ENCODE data around the gene LIPA. TPM values are rescaled to one million over a fixed set of nuclear protein-coding genes. Genes with fewer than 3 reads are reported as not detected.

Gene LIPA
- total and polyA plus RNA-seq, 7 donors, result 7.6 to 14.2 (median 10.3) TPM

DNA sequence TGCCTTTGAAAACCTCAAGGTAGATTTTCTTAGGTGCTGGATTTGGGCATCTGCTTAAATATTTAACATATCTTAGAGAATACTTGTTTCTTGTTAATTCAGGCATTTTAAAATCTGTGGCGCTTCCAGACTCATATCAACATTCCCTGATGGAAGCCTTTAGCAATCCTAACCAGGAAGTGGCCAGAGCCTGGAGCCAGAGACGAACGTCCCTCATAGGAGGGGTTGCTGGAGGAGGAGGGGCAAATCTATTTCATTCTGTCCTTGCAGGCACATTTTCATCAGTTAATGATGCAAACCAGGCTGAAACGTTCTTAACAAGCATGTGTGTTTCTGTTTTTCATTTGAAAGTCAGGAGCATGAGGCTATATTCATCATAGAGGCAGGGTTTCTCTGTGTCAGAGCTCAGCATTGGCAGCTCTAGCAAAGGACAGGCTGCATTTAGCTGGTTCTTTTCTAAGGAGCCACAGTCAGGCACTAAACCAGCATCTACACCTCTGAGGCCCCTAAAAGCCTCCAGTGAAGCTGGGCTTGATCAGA, 32.4 kb upstream of the LIPA start:
- TF ChIP-seq, protein P1, sequence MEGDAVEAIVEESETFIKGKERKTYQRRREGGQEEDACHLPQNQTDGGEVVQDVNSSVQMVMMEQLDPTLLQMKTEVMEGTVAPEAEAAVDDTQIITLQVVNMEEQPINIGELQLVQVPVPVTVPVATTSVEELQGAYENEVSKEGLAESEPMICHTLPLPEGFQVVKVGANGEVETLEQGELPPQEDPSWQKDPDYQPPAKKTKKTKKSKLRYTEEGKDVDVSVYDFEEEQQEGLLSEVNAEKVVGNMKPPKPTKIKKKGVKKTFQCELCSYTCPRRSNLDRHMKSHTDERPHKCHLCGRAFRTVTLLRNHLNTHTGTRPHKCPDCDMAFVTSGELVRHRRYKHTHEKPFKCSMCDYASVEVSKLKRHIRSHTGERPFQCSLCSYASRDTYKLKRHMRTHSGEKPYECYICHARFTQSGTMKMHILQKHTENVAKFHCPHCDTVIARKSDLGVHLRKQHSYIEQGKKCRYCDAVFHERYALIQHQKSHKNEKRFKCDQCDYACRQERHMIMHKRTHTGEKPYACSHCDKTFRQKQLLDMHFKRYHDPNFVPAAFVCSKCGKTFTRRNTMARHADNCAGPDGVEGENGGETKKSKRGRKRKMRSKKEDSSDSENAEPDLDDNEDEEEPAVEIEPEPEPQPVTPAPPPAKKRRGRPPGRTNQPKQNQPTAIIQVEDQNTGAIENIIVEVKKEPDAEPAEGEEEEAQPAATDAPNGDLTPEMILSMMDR (IDR thresholded peaks at IDR 0.05), result no peak
- peak; percentile 42 to 70 for DNase-seq
- ATAC-seq, result peak; percentile 57 to 82 (median 76)
- peak overlapping the region; percentile 65 for H3K27ac ChIP-seq
- peaks cover 25% of the 10 kb centered on the region for H3K4me1 ChIP-seq
- H3K36me3 ChIP-seq (ENCODE audit: insufficient read depth in 1 of 2, low read depth in 1 of 2), result no peaks in the 10 kb centered on the region
- H3K4me3 ChIP-seq, result no peak overlapping the region
- intact Hi-C loops (cut with DNase I), result no loop called here
- no peaks in the 10 kb centered on the region for H3K9me3 ChIP-seq
- H3K27me3 ChIP-seq (ENCODE audit: insufficient read depth in 3 of 3, low read length in 2 of 3), result no peaks in the 10 kb centered on the region
- WGBS, 3 donors, result 17 to 23% (median 18%) methylated on average over 4 of the region's 4 CpGs

DNA sequence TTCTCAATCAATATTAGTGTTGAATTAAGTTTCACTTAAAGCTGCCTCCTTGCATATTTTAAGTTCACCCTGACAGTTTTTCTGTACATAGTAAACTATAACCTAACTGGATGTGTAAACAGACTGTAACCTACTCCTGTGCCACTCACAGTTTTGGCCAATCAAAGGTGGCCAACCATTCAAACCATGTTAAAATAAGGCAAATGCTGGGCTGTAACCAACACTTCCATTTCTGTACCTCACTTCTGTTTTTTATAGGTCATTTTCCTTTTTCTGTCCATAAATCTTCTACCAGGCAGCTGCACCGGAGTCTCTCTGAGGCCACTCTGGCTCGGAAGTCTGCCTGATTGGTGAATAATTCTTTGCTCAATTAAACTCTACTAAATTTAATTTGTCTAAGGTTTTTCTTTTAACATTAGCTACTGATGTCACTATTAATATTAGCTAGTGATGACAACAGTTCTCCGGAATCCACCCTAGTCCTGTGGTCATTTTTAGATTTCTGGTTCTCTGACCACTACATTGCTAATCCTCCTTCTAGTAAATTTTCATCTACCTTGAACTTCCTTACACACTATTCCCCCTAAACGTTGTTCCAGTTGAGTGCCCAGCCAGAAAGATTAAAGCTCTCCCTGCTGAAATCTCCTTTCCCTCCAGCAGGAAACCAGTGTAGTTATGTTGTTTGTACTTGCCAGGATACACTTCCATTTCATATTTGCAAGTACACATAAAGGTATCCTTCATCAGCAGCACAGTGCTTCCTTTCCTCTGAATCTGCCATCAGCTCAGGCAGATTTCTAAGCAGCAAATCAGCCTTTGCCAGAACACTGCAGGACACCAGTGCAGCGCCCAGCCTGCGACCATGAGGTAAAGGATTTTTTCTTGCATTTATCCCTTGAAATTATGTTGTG, 31.7 kb upstream of the LIPA start:
- intact Hi-C loops (cut with DNase I), result no loop called here
- peak; percentile 51 to 86 (median 70) for ATAC-seq
- Histone ChIP-seq H3K9me3 (no peaks in the 10 kb centered on the region), H3K27ac (peak overlapping the region; percentile 65), H3K27me3 (ENCODE audit: insufficient read depth in 3 of 3, low read length in 2 of 3) (no peaks in the 10 kb centered on the region), H3K4me1 (peaks cover 32% of the 10 kb centered on the region), H3K36me3 (ENCODE audit: insufficient read depth in 1 of 2, low read depth in 1 of 2) (no peaks in the 10 kb centered on the region), H3K4me3 (no peak overlapping the region)
- no peak for DNase-seq
- TF ChIP-seq, protein P1 (IDR thresholded peaks at IDR 0.05), result no peak
- WGBS, 3 donors, result 12 to 25% (median 19%) methylated on average over 6 of the region's 6 CpGs

DNA sequence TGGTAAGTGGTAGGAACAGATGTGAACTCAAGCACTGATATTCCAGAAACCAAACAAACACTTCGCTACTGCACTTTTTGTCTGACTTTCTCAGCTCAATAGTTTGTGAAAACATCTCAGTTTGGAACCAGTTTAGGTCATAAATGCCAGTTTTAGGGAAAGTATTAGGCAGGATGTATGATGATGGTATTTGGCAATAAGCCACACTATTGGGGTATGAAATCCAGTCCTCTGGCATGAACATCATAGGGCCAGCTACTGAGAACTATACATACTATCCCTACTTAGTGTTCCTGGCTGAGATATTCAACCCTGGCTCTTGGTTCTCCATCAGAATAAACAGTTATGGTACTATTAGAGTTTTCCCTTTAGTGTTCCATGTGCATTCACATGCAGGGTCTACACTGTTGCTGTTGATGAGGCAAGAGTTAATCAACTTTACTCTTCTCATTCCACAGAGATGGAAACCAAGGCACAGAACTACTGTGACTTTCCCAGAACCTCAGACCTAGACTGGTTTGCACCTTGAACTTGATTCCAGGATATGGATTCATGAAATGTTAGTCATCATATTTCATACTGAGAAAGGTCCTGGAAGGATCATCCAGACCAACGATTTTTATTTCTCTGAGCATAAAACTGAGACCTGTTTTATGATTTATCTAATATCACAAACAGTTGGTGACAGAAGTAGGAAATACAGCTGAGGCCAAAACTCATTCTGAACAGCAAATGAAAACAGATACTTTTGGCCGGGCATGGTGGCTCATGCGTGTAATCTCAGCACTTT, 30.2 kb upstream of the LIPA start:
- no peaks in the 10 kb centered on the region for H3K27me3 ChIP-seq (ENCODE audit: insufficient read depth in 3 of 3, low read length in 2 of 3)
- intact Hi-C loops (cut with DNase I), result loop anchor here in 1 of 2 donors (1.0 kb wide), 1 partner anchor 50 kb away; no protein-coding TSS in a partner anchor
- H3K9me3 ChIP-seq, result no peaks in the 10 kb centered on the region
- DNase-seq, result no peak
- no peak overlapping the region for H3K4me3 ChIP-seq
- H3K4me1 ChIP-seq, result peaks cover 41% of the 10 kb centered on the region
- ATAC-seq, result no peak
- no peaks in the 10 kb centered on the region for H3K36me3 ChIP-seq (ENCODE audit: insufficient read depth in 1 of 2, low read depth in 1 of 2)
- TF ChIP-seq, protein P1 (IDR thresholded peaks at IDR 0.05), result no peak
- no peak overlapping the region for H3K27ac ChIP-seq
- WGBS, 3 donors, result 47 to 70% (median 48%) methylated on average over 4 of the region's 4 CpGs

DNA sequence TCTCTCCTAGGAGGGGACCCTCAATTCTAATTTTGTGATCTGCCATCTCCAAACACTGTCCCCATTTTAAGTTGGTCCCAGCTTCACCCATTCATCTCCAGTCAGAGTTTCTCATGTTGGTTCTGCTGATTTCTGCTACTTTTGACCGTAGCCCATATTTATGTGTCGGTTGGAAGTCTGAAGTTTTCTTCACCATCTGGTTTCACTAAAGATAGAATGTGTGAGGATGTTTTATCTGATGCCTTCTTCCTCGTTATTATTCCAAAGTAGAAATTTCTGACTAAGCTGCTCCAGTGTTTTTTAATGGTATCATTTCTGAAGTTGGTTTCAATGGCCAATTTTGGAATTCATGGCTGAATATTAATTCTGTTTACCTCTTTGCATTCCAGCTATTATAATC, 28.9 kb upstream of the LIPA start:
- no peaks in the 10 kb centered on the region for H3K27me3 ChIP-seq (ENCODE audit: insufficient read depth in 3 of 3, low read length in 2 of 3)
- no peak overlapping the region for H3K27ac ChIP-seq
- H3K9me3 ChIP-seq, result no peaks in the 10 kb centered on the region
- DNase-seq, result no peak
- intact Hi-C loops (cut with DNase I), result no loop called here
- peaks cover 49% of the 10 kb centered on the region for H3K4me1 ChIP-seq
- no peaks in the 10 kb centered on the region for H3K36me3 ChIP-seq (ENCODE audit: insufficient read depth in 1 of 2, low read depth in 1 of 2)
- 85 to 92% (median 86%) methylated on average over 3 of the region's 3 CpGs for WGBS, 3 donors
- ATAC-seq, result no peak
- TF ChIP-seq, protein P1 (IDR thresholded peaks at IDR 0.05), result no peak
- no peak overlapping the region for H3K4me3 ChIP-seq
